K562 (cell line): Measurements from ENCODE around the gene HSPB6. TPM values are rescaled to one million over a fixed set of nuclear protein-coding genes. Genes with fewer than 3 reads are reported as not detected.

Experiments used
- AFF1 ChIP-seq, 2 experiments: fragments of 450-650 bp; IDR thresholded peaks; 2 replicates each; pipeline ENCODE4 v1.6.1; 2018; ENCODE audit warnings: mild to moderate bottlenecking in 2 of 2, low read depth in 1 of 2; ENCODE audit not compliant: partially characterized antibody in 2 of 2
- FOXK2 ChIP-seq, 2 experiments: fragments of 450-650 bp; IDR thresholded peaks in 1 of 2; conservative IDR thresholded peaks in 1 of 2; 2 replicates each; pipeline ENCODE4 v1.6.1; 2016; ENCODE audit warnings: low read depth in 2 of 2, mild to moderate bottlenecking in 1 of 2
- FUS ChIP-seq: fragments of 200-400 bp; formaldehyde crosslinking; optimal IDR thresholded peaks from 2 replicates; pipeline ENCODE3; 2017; ENCODE audit warnings: low read depth, low read length
- ILK ChIP-seq: fragments of 450-650 bp; IDR thresholded peaks from 2 replicates; pipeline ENCODE4 v1.6.1; 2016; ENCODE audit warnings: missing genetic modification characterization, low read depth, mild to moderate bottlenecking, missing compliant biosample characterization, moderate library complexity, borderline replicate concordance
- KAT7 ChIP-seq: sonication (generic); formaldehyde crosslinking; IDR thresholded peaks from 2 replicates; pipeline ENCODE4 v1.8.0; 2022; ENCODE audit warnings: missing genetic modification reagents, mild to moderate bottlenecking, borderline replicate concordance
- MYC ChIP-seq, 2 experiments: fragments of 250-450 bp in 1 of 2; sonication (Bioruptor Pico) in 1 of 2; IDR thresholded peaks; 2 replicates each; pipeline versions ENCODE4 v1.5.1 to v1.6.1; 2012 to 2021; ENCODE audit warnings: low read depth in 2 of 2, borderline replicate concordance in 1 of 2, improper control_type of control experiment in 1 of 2, low read length in 1 of 2, mild to moderate bottlenecking in 1 of 2, moderate library complexity in 1 of 2
- SFPQ ChIP-seq: fragments of 200-400 bp; formaldehyde crosslinking; IDR thresholded peaks from 2 replicates; pipeline ENCODE4 v1.6.1; 2017; ENCODE audit warnings: mild to moderate bottlenecking, low read depth, low read length, moderate library complexity
- ZNF436 ChIP-seq: fragments of 250-450, 450-650 bp; sonication (Bioruptor Pico); formaldehyde crosslinking; IDR thresholded peaks from 2 replicates; pipeline ENCODE4 v1.7.0; 2020; ENCODE audit warnings: mild to moderate bottlenecking
- ZNF592 ChIP-seq: fragments of 450-650 bp; IDR thresholded peaks from 2 replicates; pipeline ENCODE4 v1.6.1; 2017; ENCODE audit warnings: antibody characterized with exemption, mild to moderate bottlenecking
- ZNF740 ChIP-seq, 3 experiments: fragments of 200-800 bp in 1 of 3; sonication (Bioruptor generic) in 1 of 3; sonication (generic) in 1 of 3; formaldehyde crosslinking in 1 of 3; IDR thresholded peaks; 2 replicates each; pipeline versions ENCODE4 v1.6.1 to v1.8.0; 2016 to 2022; ENCODE audit warnings: mild to moderate bottlenecking in 2 of 3, missing compliant biosample characterization in 2 of 3, missing genetic modification characterization in 2 of 3, missing genetic modification reagents in 1 of 3
- polyA plus RNA-seq, 8 experiments: library from polyadenylated mRNA; depleted of rRNA in 4 of 8; stranded (reverse) in 5 of 8; unstranded in 3 of 8; fragments of >200 nt; fragmentation: Nextera tagmentation in 2 of 8; fragmentation: Illumina TruSeq in 1 of 8; extraction: Ambion mirVana in 2 of 8; extraction: Trizol in 1 of 8; gene quantifications; 2 replicates each; pipeline versions ENCODE4 v1.2.1 to v1.2.3, GENCODE V29; 2011 to 2014; ENCODE audit warnings: inconsistent platforms in 1 of 8, missing spikeins in 1 of 8
- total RNA-seq, 7 experiments: library from RNA; depleted of rRNA in 6 of 7; stranded (reverse); fragments of >200 nt in 6 of 7; fragmentation: Illumina TruSeq in 2 of 7; extraction: Trizol in 2 of 7; gene quantifications; 2 replicates each; pipeline versions ENCODE4 v1.2.1 to v1.2.3, GENCODE V29; 2011 to 2021; ENCODE audit warnings: low replicate concordance in 1 of 7

Gene HSPB6
- total and polyA plus RNA-seq, 9 of the 15 experiments (the other 6 are each of a cell fraction or from before 2014, with no cell fraction given), result 0.55 TPM; not detected in 8

DNA sequence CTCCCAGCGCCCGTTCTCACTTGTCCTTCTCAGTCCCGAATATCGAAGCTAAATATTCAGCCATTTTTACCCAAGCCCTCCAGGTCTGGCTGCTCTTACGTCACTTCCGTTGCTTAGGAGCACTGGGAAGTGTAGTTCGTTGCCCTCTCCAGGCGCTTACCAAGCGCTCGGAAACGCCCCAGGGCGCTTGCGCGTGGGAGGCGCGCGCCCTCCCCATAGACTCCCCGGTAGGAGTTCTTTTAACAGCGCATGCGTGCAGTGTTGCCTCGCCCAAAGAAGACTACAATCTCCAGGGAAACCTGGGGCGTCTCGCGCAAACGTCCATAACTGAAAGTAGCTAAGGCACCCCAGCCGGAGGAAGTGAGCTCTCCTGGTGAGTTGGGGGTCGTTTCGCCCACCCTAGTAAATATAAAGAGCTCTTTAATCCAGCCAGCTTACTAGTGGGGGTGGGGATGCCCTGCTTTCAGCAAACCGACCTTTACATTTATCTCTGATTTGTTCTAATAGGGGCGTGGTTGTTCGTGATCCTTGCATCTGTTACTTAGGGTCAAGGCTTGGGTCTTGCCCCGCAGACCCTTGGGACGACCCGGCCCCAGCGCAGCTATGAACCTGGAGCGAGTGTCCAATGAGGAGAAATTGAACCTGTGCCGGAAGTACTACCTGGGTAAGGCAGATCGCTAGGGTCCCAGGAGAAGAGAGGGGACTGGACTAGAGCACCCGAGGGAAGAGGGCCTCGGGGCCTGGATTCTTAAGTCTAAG is 11.3 kb downstream of the HSPB6 start, which contains the start of the genes PSENEN and U2AF1L4 (continued):
- TF ChIP-seq ZNF592, result no peak
- TF ChIP-seq FOXK2 (conservative IDR thresholded peaks at IDR 0.05 in 1 of 2, IDR thresholded peaks at IDR 0.05 in 1 of 2; ENCODE audit: low read depth in 2 of 2), result no peak
- no peak for TF ChIP-seq MYC (IDR thresholded peaks at IDR 0.05; ENCODE audit: low read depth, low read length)
- TF ChIP-seq MYC (CRISPR knock-in tag; IDR thresholded peaks at IDR 0.05; ENCODE audit: borderline replicate concordance, low read depth), result no peak
- TF ChIP-seq AFF1 (IDR thresholded peaks at IDR 0.05; ENCODE audit: low read depth in 1 of 2, partially characterized antibody in 2 of 2), result peak in 1 of 2 experiments; percentile 93
- no peak for TF ChIP-seq ILK (tag)
- TF ChIP-seq FUS, result no peak
- TF ChIP-seq KAT7 (CRISPR knock-in tag), result no peak
- TF ChIP-seq ZNF740 (CRISPR knock-in tag; IDR thresholded peaks at IDR 0.05), result no peak
- TF ChIP-seq ZNF740 (tag; IDR thresholded peaks at IDR 0.05), result no peak
- no peak for TF ChIP-seq SFPQ
- TF ChIP-seq ZNF436 (CRISPR knock-in tag), result no peak
